HG03103 (cell line): ENCODE results near the gene DLK1.

Source experiments
- ATAC-seq: cut with Tn5 transposase; IDR thresholded peaks from one replicate; pipeline ENCODE4 v1.9.1; 2021; ENCODE audit warnings: low read depth; ENCODE audit not compliant: unreplicated experiment

DLK1 gene

GRCh38 chr14:100774164-100774537 lies 47.5 kb downstream of the DLK1 start:
- no peak for ATAC-seq

- no peak for ATAC-seq
Observed at GRCh38 chr14:100775351-100775830, 48.7 kb downstream of the DLK1 start.

- ATAC-seq = no peak
Observed at GRCh38 chr14:100775831-100776591, 49.3 kb downstream of the DLK1 start.

GRCh38 chr14:100776681-100777365 lies 50.1 kb downstream of the DLK1 start:
- ATAC-seq = no peak

- ATAC-seq = no peak
Observed at GRCh38 chr14:100777366-100777817, 50.7 kb downstream of the DLK1 start.

GRCh38 chr14:100777818-100778525 lies 51.3 kb downstream of the DLK1 start:
- no peak for ATAC-seq

- no peak for ATAC-seq
Observed at GRCh38 chr14:100778526-100778882, 51.8 kb downstream of the DLK1 start.

- no peak for ATAC-seq
Observed at GRCh38 chr14:100778951-100779690, 52.4 kb downstream of the DLK1 start.

- no peak for ATAC-seq
Observed at GRCh38 chr14:100779691-100780080, 53.0 kb downstream of the DLK1 start.

GRCh38 chr14:100780246-100780645 lies 53.6 kb downstream of the DLK1 start:
- ATAC-seq = no peak

- no peak for ATAC-seq
Observed at GRCh38 chr14:100780646-100781355, 54.1 kb downstream of the DLK1 start.

GRCh38 chr14:100781952-100782351 lies 55.3 kb downstream of the DLK1 start:
- ATAC-seq = no peak

GRCh38 chr14:100782516-100783320 lies 56.0 kb downstream of the DLK1 start:
- no peak for ATAC-seq

GRCh38 chr14:100783630-100784370 lies 57.1 kb downstream of the DLK1 start:
- ATAC-seq = no peak

- ATAC-seq = no peak
Observed at GRCh38 chr14:100784523-100785337, 58.0 kb downstream of the DLK1 start.

GRCh38 chr14:100785338-100785615 lies 58.6 kb downstream of the DLK1 start:
- no peak for ATAC-seq

GRCh38 chr14:100785626-100786025 lies 58.9 kb downstream of the DLK1 start:
- ATAC-seq = no peak

GRCh38 chr14:100786131-100786530 lies 59.4 kb downstream of the DLK1 start:
- ATAC-seq = no peak
